HG03066 (cell line): Measurements from ENCODE around the gene EVA1C.
"Not testable (repeated sequence)": the region's sequence is repeated elsewhere in the genome, so short reads cannot be mapped to it uniquely, and the experiment has no call there.

Experiments used
- ATAC-seq: cut with Tn5 transposase; IDR thresholded peaks from one replicate; pipeline ENCODE4 v1.9.1; 2021; ENCODE audit warnings: low read depth; ENCODE audit not compliant: unreplicated experiment

Gene EVA1C

DNA sequence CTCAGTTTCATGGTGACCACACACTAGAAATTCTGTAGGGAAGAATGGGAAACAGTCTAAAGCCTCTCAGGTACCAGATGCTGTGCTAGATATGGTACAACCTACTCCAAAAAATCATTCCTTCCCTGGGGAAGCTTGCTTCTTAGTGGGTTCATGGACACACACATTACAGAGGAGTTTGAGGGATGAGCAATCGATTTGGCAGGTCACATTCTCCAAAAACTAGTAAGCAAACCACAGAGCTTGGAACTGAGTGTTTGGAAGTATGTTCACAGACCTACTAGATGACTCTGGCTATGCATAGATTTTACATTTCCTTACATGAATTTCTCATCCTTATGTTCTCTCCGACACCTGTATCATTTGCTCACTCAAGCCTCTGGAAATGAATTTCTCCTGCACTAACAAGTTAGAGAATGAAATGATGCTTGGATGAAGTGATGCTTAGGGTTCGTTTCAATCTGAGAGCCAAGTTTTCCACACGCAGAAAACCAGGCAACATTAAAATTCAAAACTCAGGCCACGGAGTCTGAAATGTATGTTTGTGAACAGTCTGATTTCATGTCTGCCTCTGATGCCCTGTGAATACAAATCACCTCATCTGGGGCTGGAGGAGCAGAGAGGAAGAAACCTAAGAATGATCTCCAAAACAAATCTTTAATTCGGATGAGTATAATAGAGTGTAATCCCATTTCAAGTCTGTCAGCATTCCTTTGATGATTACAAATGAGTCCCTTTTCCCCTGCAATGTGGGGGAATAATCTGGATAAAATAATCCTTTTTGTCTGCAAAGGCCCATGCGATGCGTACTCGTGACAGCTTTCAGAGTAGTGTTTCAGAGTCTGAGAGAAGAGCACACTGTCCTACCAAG, 11.0 kb downstream of the EVA1C start:
- no peak for ATAC-seq

GRCh38 chr21:32424191-32424535, 11.7 kb downstream of the EVA1C start:
- ATAC-seq = no peak

GRCh38 chr21:32424674-32425073, 12.2 kb downstream of the EVA1C start:
- ATAC-seq = no peak

GRCh38 chr21:32425628-32426027, 13.1 kb downstream of the EVA1C start:
- no peak for ATAC-seq

GRCh38 chr21:32426066-32426465, 13.6 kb downstream of the EVA1C start:
- ATAC-seq = no peak

DNA sequence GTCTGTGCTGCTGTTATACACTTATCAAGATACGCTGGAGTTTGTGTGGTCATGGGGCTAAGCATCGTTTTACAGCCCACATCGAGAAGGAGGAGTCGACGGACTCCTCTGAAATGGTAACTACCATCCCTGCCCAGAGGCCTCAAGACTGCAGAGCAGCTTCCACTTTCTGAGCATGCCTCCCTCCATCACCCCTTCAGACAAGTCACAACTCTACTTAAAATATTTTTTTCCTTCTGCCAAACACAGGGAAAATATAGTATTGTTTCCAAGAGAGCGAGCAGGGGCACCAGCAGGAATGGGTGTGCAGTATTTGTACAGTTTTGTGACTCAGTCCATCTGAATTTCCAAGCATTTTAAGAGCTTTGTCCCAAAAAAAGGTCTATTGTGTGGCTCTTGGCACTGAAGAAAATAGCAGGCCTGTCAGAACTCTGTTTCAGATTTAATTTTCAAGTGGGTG, 14.1 kb downstream of the EVA1C start:
- no peak for ATAC-seq

- no peak for ATAC-seq
Observed at GRCh38 chr21:32427958-32428623, 15.6 kb downstream of the EVA1C start.

DNA sequence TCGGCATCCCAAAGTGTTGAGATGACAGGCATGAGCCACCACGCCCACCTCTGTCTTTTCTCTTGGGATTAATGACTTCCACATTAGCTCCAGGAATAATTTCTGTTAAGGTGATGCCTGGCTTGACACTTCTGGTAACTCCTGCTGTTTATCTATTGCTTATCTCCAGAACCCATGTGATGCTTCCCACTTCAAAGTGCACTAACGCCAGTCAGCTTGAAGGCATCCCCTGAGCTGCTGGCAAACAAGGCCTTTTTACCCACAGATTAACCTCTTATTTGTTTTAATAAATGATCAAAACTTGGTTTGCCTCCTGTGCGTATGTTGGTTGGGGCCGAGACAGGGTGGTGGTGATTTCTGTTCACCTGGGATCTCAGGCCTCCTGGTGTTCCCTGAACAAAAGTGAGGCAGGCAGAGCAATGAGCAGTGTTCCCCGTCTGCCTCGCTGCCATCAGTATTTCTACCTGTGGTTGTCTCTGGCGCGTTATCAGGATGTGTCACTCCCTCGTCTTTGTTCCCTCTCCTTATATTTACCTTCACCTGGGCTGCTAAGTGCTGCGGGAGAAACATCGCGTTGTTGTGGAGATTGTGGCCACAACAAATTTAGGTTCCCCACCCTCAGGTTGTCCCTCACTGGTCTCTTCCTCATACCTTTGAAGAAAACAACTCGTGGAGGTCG, 20.6 kb downstream of the EVA1C start:
- not testable (repeated sequence) for ATAC-seq

DNA sequence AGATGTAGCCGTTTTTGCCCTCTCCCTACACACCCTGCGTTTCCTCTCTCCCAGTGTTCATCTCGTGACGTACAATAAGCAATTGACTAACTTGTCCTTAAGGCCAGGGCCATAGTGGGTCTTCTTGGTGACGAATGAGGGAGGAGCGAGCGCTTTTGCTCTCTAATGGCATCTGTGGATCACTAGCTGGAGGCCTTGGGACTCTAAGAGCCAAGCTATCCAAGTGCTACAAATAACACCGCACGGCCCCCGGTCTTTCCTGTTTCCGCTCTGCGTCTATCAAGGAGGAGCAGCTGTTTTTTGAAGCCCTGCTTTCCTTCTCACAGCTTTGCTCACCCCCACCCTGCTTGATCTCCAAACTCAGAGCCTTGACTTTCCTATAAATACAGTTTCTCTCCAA, 25.2 kb downstream of the EVA1C start:
- no peak for ATAC-seq

GRCh38 chr21:32442566-32443318, 30.2 kb downstream of the EVA1C start:
- ATAC-seq = no peak

- no peak for ATAC-seq
Observed at GRCh38 chr21:32445101-32445500, 32.6 kb downstream of the EVA1C start.

DNA sequence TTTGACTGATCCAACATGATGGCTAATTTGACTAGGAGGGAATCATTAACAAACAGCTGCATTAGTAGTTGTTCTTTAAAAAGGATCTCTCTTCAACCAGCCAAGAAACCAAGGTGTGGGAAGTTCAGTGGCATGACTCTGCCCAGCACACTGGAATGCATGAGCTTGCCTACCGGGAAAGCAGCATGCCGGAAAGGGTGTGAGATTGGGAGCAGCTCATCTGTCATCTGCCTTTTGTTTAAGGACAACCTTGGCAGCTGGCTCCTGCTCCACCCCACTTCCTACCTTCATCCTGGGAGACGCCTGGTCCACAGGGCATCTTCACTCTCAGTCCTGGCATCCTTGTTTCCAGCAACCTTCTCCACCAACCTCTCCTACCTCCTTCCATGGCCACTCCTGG, 33.9 kb downstream of the EVA1C start:
- ATAC-seq = not testable (repeated sequence)

DNA sequence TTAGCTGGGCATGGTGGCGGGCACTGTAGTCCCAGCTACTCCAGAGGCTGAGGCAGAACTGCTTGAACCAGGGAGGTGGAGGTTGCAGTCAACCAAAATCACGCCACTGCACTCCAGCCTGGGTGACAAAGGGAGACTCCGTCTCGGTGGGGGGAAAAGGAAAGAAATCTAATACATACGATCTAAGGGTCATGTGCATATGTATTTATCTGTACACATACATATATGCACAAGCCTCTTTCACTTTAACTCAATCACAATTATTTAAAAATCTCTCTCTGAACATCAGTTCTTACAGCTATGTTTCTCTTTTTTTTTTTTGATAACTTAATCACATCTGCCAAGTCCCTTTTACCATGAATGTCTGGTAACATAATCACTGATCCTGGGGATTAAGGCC, 34.7 kb downstream of the EVA1C start:
- no peak for ATAC-seq

DNA sequence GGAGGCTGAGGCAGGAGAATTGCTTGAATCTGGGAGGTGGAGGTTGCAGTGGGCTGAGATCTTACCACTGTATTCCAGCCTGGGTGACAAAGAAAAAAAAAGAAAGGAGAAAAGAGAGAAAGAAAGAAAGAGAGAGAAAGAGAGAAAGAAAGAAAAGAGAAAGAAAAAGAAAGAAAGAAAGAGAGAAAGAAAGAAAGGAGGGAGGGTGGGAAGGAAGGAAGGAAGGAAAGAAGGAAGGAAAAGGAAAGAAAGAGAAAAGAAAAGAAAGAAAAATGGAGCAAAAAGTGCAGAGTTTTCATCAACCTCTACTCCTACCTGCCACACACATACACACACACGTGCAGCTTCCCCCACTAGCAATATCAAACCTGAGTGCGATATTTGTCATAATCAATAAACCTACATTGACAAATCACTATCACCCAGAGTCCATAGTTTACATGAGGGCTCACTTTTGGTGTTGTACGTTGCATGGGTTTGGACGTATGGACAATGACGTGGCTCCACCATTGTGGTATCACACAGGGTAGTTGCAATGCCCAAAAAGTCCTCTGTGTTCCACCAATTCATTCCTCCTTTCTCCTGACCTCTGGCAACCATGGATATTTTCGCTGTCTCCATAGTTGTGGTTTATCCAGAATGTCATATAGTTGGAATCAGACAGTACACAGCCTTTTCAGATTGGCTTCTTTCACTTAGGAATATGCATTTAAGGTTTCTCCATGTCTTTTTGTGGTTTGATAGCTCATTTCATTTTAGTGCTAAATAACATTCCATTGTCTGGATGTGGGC, 36.5 kb downstream of the EVA1C start:
- no peak for ATAC-seq

DNA sequence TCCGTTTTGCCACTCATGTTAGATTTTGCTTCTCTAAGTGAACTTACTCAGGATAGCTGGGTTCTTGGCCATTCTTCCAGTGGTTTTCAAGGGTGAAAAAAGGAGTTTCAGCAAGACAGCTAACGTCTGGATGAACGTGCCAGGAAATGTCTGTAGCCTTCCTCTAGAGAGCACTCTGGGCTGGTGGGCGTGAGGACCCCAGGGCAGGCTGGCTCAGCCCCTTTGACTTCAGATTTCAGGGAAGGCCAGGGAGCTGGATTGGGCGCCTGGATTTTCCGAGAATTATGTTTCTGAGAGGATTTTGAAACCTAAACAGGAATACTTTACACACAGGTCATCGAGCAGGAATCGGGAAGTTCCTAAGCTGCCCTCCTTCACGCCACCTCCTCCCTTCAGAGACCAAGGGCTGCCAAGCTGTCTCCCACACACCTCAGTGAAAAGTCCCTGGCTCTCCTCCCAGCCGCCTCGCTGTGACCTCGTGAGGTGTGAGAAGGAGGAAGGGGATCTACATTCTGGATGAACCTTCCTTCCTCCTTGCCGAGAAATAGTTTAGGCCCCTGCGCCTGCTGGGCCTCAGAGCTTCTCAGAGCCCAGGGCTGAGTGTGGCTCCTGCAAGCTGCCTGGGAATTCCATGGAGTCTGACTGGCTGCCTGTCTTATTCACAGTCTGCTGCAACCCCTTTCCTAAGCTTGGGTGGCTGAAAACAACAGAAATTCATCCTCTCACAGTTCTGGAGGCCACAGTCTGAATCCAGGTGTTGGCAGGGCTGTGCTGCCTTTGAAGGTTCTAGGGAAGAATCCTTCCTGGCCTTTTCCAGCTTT, 38.6 kb downstream of the EVA1C start:
- ATAC-seq = not testable (repeated sequence)

GRCh38 chr21:32452191-32452590, 39.7 kb downstream of the EVA1C start:
- not testable (repeated sequence) for ATAC-seq

GRCh38 chr21:32452641-32453040, 40.1 kb downstream of the EVA1C start:
- no peak for ATAC-seq

GRCh38 chr21:32455548-32455947, 43.0 kb downstream of the EVA1C start:
- ATAC-seq = no peak

- ATAC-seq = no peak
Observed at GRCh38 chr21:32456497-32456918, 44.0 kb downstream of the EVA1C start.
